Choroid plexus epithelial cell (primary cell): ENCODE measurements around the gene PGAM4.
"Not testable (repeated sequence)": the region's sequence is repeated elsewhere in the genome, so short reads cannot be mapped to it uniquely, and the experiment has no call there.

Source experiments
- DNase-seq: peaks from one replicate; pipeline ENCODE4 v3.0.0-alpha.2; 2010; ENCODE audit warnings: low read depth
- H3K4me3 ChIP-seq: 2 replicates; pipeline ENCODE4 v1.5.1; 2011; ENCODE audit warnings: low read depth, mild to moderate bottlenecking, control low read depth, low read length, moderate library complexity
- CTCF ChIP-seq: conservative IDR thresholded peaks from 2 replicates; pipeline ENCODE4 v1.5.1; 2011; ENCODE audit warnings: low read depth, mild to moderate bottlenecking, control low read depth, inconsistent platforms, low read length, moderate library complexity

The PGAM4 gene

GRCh38 chrX:77949840-77950239 lies 19.6 kb downstream of the PGAM4 start:
- no peak for TF ChIP-seq CTCF

GRCh38 chrX:77946571-77946970 lies 22.9 kb downstream of the PGAM4 start:
- no peak for TF ChIP-seq CTCF
- no peak for DNase-seq
- H3K4me3 ChIP-seq, result no peak overlapping the region

More at GRCh38 chrX:77949840-77950239, 19.6 kb downstream of the PGAM4 start:
- DNase-seq, result no peak
- no peak overlapping the region for H3K4me3 ChIP-seq

GRCh38 chrX:77945910-77946545 lies 23.4 kb downstream of the PGAM4 start:
- no peak overlapping the region for H3K4me3 ChIP-seq
- DNase-seq, result no peak
- TF ChIP-seq CTCF, result no peak

- not testable (repeated sequence) for H3K4me3 ChIP-seq, DNase-seq
These were observed 24.4 kb downstream of the PGAM4 start for GRCh38 chrX:77945031-77945430.

- DNase-seq, result no peak
- no peak for TF ChIP-seq CTCF
- no peak overlapping the region for H3K4me3 ChIP-seq
These were observed 31.3 kb downstream of the PGAM4 start for GRCh38 chrX:77938083-77938680.

GRCh38 chrX:77937291-77937690 lies 32.1 kb downstream of the PGAM4 start:
- H3K4me3 ChIP-seq, result no peak overlapping the region
- DNase-seq, result peak; percentile 52
- no peak for TF ChIP-seq CTCF

GRCh38 chrX:77936299-77936698 lies 33.1 kb downstream of the PGAM4 start:
- TF ChIP-seq CTCF, result no peak
- no peak overlapping the region for H3K4me3 ChIP-seq
- no peak for DNase-seq
